CD4-positive, alpha-beta T cell treated with Interleukin-15 for 4 hours (primary cell): Measurements from ENCODE around the gene PSMC1.
A peak's percentile ranks its signal among the peaks of the same experiment; 100 is the strongest.

Experiments used
- DNase-seq: peaks from one replicate; pipeline ENCODE4 v3.0.0-alpha.2; 2020; ENCODE audit warnings: low spot score

The PSMC1 gene

GRCh38 chr14:90276646-90277367 is 20.5 kb downstream of the PSMC1 start:
- DNase-seq = no peak

GRCh38 chr14:90277581-90278198 is 21.3 kb downstream of the PSMC1 start:
- DNase-seq = no peak

- DNase-seq = no peak
Measured at GRCh38 chr14:90278199-90279175, 22.1 kb downstream of the PSMC1 start.

GRCh38 chr14:90280096-90280495 is 23.7 kb downstream of the PSMC1 start:
- no peak for DNase-seq

- no peak for DNase-seq
Measured at GRCh38 chr14:90281261-90281660, 24.9 kb downstream of the PSMC1 start.

- no peak for DNase-seq
Measured at GRCh38 chr14:90281756-90282155, 25.4 kb downstream of the PSMC1 start.

- DNase-seq = no peak
Measured at GRCh38 chr14:90287791-90288190, 31.4 kb downstream of the PSMC1 start.

GRCh38 chr14:90288651-90289355 is 32.5 kb downstream of the PSMC1 start:
- no peak for DNase-seq

GRCh38 chr14:90290337-90291011 is 34.1 kb downstream of the PSMC1 start:
- DNase-seq = no peak

- DNase-seq = no peak
Measured at GRCh38 chr14:90291699-90292098, 35.3 kb downstream of the PSMC1 start.

GRCh38 chr14:90293766-90294730 is 37.7 kb downstream of the PSMC1 start:
- DNase-seq = no peak

GRCh38 chr14:90294872-90295271 is 38.5 kb downstream of the PSMC1 start:
- no peak for DNase-seq

GRCh38 chr14:90295870-90296516 is 39.6 kb downstream of the PSMC1 start:
- DNase-seq = no peak

GRCh38 chr14:90296641-90297040 is 40.3 kb downstream of the PSMC1 start:
- DNase-seq = no peak

- no peak for DNase-seq
Measured at GRCh38 chr14:90297876-90298629, 41.7 kb downstream of the PSMC1 start.

- no peak for DNase-seq
Measured at GRCh38 chr14:90299408-90299807, 43.1 kb downstream of the PSMC1 start.

- DNase-seq = no peak
Measured at GRCh38 chr14:90300611-90301047, 44.3 kb downstream of the PSMC1 start.

GRCh38 chr14:90301122-90301521 is 44.8 kb downstream of the PSMC1 start:
- no peak for DNase-seq

GRCh38 chr14:90301668-90302090 is 45.3 kb downstream of the PSMC1 start:
- DNase-seq = peak; percentile 4
